ENCODE results near the gene PDXK.
"Not testable (repeated sequence)": the region's sequence is repeated elsewhere in the genome, so short reads cannot be mapped to it uniquely, and the experiment has no call there.

The PDXK gene

DNA sequence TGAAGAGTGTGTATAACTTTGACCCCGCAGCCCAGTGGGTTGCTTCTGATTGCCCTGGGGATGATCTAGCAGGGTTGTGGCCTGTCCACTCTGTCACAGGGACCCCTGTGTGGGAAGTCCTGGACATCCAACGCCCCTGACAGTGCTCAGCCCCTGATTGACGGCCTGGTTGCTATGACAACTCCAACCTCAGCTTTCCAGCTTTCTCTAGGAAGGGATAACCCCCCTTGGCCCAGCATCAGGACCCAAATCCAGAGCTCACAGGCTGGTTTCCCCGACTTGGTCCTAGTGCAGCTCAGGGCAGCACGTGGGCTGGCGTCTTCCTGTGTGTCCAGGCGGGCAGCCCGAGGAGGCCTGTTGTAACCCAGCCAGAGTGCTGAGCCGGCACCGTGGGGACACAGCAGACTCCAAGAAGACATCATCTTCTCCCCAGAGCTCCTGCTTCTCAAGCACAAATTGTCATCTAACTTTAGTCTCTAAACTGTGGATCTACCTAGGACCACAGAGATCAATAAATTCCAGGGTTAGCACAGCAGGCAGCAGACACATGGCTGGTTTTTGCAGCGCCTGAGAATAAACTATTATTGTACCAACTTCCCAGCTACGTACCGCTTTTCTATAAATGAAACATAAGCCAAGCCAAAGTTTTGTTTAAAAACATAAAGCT lies 18.9 kb upstream of the PDXK start:
- no peak for FAIRE-seq
- DNase-seq (ENCODE audit: insufficient read length) = no peak
- TF ChIP-seq TAF1 (IDR thresholded peaks at IDR 0.05; ENCODE audit: borderline replicate concordance, low read depth, low read length) (no peak), POLR2AphosphoS5 (IDR thresholded peaks at IDR 0.05; ENCODE audit: low read depth, low read length) (no peak), POLR2A (IDR thresholded peaks at IDR 0.05; ENCODE audit: low read depth, low read length) (no peak)

DNA sequence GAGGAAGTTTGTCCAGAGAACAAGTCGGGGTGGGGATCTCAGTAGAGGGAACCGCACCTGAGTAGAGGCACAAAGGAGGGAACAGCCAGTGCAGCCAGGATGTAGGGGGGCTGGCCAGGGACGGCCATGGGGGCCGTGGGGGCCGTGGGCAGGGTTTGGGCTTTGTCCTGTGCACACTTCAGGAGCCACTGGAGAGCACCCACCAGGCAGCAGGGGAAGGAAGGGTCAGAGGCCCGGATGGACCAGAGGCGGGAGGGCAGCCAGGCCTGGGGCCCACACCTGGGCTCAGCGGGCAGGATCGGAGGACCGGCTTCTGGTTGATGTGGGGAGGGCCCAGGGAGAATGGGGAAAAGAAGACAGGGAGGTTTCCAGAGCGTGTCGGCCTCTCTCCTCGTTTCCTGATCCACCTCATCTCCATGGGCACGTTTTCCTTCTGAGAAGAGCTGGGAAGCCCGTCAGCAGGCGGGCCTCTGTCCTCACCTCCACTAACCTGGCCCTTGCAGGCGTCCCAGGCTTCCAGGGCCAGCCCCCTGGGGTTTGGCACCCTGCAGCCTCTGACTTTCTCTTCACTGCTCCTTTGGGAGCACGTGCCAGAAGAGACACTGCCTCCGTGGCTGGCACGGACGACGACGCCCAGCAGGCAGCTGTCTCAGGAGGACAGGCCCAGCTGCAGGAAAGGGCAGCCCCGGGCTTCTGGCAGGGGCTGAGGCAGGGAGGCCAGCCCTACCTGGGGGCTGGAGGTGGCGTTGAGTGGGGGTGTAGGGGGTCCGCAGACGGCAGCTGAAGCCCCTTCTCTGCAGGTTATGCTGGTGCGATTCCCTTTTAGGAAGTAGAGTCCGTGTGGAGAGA lies 16.8 kb upstream of the PDXK start:
- no peak for TF ChIP-seq POLR2A (IDR thresholded peaks at IDR 0.05; ENCODE audit: low read depth, low read length)
- TF ChIP-seq TAF1 (IDR thresholded peaks at IDR 0.05; ENCODE audit: borderline replicate concordance, low read depth, low read length) = no peak
- no peak for TF ChIP-seq POLR2AphosphoS5 (IDR thresholded peaks at IDR 0.05; ENCODE audit: low read depth, low read length)
- no peak for DNase-seq (ENCODE audit: insufficient read length)
- no peak for FAIRE-seq

DNA sequence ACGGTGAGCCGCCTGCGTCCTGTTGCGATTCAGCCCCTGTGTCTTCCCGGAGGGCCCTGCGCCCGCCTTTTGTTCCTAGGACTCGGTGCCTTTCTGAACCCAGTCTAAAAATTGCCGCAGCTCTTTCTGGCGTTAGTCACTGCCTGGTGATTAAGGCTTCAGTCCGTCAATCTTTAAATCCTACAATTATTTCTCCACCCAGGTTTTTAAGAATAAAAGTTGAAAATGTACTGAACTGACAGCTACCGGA lies 16.2 kb upstream of the PDXK start:
- TF ChIP-seq POLR2A (IDR thresholded peaks at IDR 0.05; ENCODE audit: low read depth, low read length) (no peak), TAF1 (IDR thresholded peaks at IDR 0.05; ENCODE audit: borderline replicate concordance, low read depth, low read length) (no peak), POLR2AphosphoS5 (IDR thresholded peaks at IDR 0.05; ENCODE audit: low read depth, low read length) (no peak)
- no peak for FAIRE-seq
- no peak for DNase-seq (ENCODE audit: insufficient read length)

DNA sequence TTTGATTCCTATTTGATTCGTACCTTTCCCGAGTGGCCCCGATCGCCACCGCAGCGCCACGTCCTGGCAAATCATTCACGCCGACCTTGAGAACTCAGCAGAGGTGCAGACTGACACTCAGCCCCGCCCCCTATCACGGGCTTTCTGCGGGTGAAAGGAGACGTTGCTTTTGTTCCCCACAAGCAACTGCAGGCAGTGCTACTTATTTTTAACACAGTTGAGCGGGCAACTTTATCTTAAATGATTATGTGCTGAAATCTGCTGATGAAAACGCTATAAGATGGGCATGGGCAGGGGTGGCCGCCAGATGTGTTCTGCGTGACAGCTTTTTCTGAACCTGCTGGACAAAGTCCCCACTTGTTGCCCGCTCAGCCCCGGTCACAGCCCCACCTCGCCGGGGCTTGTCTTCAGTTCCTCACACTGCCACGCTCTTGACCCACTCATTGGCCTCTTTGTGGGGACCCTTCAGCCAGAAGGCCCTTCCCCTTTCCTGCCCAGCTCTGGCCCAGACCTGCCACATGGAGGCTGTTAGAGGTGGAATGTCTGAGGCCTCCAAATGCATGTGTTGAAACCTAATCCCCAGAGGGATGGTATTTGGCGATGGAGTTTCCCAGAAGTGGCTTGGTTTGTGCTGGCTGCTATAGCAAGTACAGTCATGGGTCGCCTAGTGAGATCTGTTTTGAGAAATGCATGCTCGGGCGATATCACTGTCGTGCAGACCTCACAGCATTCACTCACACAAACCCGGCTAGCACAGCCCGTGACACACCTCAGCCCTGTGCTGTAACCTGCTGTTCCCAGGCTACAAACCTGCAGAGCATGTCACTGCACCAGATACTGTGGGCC lies 15.7 kb upstream of the PDXK start:
- FAIRE-seq = no peak
- no peak for DNase-seq (ENCODE audit: insufficient read length)
- TF ChIP-seq POLR2A (IDR thresholded peaks at IDR 0.05; ENCODE audit: low read depth, low read length) (no peak), POLR2AphosphoS5 (IDR thresholded peaks at IDR 0.05; ENCODE audit: low read depth, low read length) (no peak), TAF1 (IDR thresholded peaks at IDR 0.05; ENCODE audit: borderline replicate concordance, low read depth, low read length) (no peak)

DNA sequence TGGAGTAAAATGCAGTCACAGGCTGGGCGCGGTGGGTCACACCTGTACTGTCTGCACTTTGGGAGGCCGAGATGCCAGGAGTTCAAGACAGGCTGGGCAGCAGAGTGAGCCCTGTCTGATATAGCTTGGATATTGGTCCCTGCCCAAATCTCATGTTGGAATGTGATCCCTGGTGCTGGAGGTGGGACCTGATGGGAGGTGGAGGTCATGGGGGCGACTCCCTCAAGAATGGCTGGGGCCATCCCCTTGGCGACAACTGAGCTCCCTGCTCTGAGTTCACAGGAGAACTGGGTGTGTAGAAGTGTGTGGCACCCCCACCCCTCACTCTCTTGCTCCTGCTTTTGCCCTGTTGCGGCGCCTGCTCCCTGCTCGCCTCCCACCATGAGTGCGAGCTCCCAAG lies 11.5 kb upstream of the PDXK start:
- FAIRE-seq = no peak
- TF ChIP-seq TAF1 (IDR thresholded peaks at IDR 0.05; ENCODE audit: borderline replicate concordance, low read depth, low read length) (no peak), POLR2AphosphoS5 (IDR thresholded peaks at IDR 0.05; ENCODE audit: low read depth, low read length) (no peak), POLR2A (IDR thresholded peaks at IDR 0.05; ENCODE audit: low read depth, low read length) (no peak)
- no peak for DNase-seq (ENCODE audit: insufficient read length)

DNA sequence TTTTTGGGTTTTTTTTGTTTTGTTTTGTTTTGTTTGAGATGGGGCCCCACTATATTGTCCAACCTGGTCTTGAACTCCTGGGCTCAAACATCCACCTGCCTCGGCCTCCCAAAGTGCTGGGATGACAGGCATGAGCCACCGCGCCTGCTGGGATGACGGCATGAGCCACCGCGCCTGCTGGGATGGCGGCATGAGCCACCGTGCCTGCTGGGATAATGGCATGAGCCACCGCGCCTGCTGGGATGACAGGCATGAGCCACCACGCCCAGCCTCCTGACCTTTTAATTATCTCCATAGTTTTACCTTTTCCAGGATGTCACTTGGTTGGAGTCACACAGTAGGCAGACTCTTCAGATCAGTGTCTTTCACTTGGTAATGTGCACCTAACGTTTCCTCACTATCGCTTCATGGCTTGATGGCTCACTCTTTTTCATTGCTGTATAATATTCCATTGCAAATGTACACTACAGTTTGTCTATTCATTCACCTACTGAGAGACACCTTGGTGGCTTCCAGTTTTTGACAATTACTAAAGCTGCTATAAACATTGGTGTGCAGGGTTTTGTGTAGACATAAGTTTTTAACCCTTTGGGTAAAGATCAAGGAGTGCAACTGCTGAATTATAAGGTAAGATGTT lies 10.1 kb upstream of the PDXK start:
- DNase-seq (ENCODE audit: insufficient read length) (no peak), FAIRE-seq (no peak)
- TF ChIP-seq POLR2A (IDR thresholded peaks at IDR 0.05; ENCODE audit: low read depth, low read length) = no peak
- TF ChIP-seq POLR2AphosphoS5 (IDR thresholded peaks at IDR 0.05; ENCODE audit: low read depth, low read length) = no peak
- TF ChIP-seq TAF1 (IDR thresholded peaks at IDR 0.05; ENCODE audit: borderline replicate concordance, low read depth, low read length) = no peak

DNA sequence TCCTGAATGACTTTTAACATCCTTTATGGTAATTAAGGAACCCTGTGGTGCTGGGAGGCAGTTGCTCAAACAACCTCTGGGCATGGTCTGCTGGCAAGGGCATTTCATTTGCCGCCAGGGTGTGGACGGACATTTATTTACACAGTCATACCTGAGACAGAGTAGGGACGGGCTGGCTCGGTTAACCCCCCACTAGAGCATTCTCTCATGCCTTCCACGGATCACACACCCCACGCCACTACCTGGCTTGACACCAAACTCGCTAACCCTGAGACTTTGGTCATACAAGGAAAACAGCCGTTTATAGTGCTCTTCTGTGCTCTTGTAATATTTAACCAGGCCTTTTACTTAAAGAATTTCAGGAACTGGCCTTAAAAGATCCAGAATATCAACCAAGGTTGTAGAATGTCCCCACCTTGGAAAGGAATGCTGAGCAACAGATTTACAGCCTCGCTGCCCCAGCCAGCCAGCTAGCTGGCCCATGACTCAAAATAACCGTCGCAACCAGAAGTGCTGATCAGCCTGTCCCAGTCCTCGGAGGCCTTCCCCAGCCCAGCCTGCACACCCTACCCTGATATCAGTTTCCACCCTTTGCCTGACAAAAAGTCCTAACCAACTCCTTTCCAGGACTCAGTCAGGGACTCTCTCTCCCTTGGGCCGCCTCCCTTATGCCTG lies 6.5 kb upstream of the PDXK start:
- no peak for FAIRE-seq
- DNase-seq (ENCODE audit: insufficient read length) = no peak
- TF ChIP-seq POLR2AphosphoS5 (IDR thresholded peaks at IDR 0.05; ENCODE audit: low read depth, low read length) (no peak), TAF1 (IDR thresholded peaks at IDR 0.05; ENCODE audit: borderline replicate concordance, low read depth, low read length) (no peak), POLR2A (IDR thresholded peaks at IDR 0.05; ENCODE audit: low read depth, low read length) (no peak)

DNA sequence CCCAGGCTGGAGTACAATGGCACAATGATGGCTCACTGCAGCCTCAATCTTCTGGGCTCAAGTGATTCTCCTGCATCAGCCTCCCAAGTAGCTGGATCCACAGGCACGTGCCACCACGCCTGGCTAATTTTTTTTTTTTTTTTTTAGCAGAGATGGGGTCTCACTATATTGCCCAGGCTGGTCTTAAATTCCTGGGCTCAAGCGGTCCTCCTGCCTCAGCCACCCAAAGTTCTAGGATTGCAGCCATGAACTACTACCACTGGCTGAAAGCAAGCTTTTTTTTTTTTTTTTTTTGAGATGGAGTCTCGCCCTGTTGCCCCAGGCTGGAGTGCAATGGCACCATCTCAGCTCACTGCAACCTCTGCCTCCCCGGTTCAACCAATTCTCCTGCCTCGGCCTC lies 5.8 kb upstream of the PDXK start:
- not testable (repeated sequence) for FAIRE-seq; DNase-seq (ENCODE audit: insufficient read length)

DNA sequence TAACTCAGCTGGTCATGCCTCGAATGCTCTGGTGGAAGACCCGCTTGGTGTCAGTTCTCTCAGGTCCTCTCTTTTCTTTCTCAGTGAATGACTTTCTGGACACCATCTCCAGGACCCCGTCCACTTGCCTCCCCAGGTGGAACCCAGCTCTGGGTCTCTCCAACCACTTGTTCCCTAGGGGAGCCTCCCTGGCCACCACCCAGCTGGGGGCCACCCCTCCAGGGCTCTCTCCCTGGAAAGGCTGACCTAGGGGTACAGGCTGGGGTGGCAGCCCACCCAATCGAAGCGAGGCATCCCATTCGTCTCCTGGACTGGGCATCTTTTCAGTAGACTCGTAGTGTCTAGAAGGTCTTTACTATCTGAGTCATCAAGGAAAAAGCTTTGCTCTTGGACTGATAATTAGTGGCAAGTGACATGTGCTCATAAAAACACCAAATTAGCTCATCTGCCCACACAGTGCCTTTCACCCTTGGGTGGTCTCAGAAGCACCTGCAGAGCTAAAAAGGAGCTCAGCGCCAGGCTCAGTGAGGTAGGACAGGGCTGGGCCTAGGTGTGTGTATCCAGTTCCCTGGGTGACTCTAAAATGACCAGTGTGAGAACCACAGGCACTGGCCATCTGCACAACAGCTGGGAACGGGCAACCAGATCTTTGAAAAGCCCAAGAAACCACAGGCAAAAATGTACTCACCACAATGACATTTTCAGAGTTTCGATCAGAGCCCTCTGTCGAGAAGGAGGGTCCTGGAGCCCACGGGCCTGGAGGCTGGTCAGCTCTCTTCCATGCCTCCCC lies 2.4 kb upstream of the PDXK start:
- FAIRE-seq (peak; percentile 77), DNase-seq (ENCODE audit: insufficient read length) (no peak)
- no peak for TF ChIP-seq TAF1 (IDR thresholded peaks at IDR 0.05; ENCODE audit: borderline replicate concordance, low read depth, low read length)
- no peak for TF ChIP-seq POLR2A (IDR thresholded peaks at IDR 0.05; ENCODE audit: low read depth, low read length)
- no peak for TF ChIP-seq POLR2AphosphoS5 (IDR thresholded peaks at IDR 0.05; ENCODE audit: low read depth, low read length)

DNA sequence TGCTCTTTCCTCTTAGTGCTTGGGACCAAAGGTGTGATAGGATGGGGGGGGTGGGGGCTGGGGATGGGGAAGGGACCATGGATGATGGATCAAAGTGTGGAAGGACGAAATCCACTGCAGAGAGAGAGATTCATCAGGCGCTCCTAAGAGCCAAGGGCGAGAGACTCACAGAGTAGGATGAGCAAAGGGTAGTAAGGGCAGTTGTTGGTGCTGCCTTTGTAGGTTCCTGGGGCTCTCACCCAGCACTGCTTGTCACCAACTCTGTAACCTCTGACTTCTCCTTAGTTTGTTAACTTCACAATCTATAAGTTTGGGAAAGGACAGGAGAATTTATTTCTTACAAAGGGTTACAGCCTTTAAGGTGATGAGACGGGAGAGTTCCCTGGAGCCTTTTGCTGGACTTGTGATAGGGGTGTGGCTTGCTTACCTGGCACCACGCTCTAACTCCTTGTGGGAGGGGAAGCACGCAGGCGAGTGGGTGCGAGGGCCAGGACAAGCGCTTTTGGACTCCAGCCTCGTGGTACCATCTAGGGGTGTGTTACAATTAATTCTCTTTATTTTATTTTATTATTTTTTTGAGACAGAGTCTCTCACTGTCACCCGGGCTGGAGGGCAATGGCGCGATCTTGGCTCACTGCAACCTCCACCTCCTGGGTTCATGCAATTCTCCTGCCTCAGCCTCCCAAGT lies 1.6 kb upstream of the PDXK start:
- FAIRE-seq = no peak
- TF ChIP-seq TAF1 (IDR thresholded peaks at IDR 0.05; ENCODE audit: borderline replicate concordance, low read depth, low read length) (no peak), POLR2A (IDR thresholded peaks at IDR 0.05; ENCODE audit: low read depth, low read length) (no peak), POLR2AphosphoS5 (IDR thresholded peaks at IDR 0.05; ENCODE audit: low read depth, low read length) (no peak)
- no peak for DNase-seq (ENCODE audit: insufficient read length)

Data from GM12892 (cell line).